RPMI8226 (cell line): Measurements from ENCODE around the gene AMZ2.
"Not testable (repeated sequence)": the region's sequence is repeated elsewhere in the genome, so short reads cannot be mapped to it uniquely, and the experiment has no call there.

ENCODE experiments used
- DNase-seq: peaks from one replicate; pipeline ENCODE4 v3.0.0-alpha.2; 2015

AMZ2 gene, protein sequence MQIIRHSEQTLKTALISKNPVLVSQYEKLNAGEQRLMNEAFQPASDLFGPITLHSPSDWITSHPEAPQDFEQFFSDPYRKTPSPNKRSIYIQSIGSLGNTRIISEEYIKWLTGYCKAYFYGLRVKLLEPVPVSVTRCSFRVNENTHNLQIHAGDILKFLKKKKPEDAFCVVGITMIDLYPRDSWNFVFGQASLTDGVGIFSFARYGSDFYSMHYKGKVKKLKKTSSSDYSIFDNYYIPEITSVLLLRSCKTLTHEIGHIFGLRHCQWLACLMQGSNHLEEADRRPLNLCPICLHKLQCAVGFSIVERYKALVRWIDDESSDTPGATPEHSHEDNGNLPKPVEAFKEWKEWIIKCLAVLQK

DNA sequence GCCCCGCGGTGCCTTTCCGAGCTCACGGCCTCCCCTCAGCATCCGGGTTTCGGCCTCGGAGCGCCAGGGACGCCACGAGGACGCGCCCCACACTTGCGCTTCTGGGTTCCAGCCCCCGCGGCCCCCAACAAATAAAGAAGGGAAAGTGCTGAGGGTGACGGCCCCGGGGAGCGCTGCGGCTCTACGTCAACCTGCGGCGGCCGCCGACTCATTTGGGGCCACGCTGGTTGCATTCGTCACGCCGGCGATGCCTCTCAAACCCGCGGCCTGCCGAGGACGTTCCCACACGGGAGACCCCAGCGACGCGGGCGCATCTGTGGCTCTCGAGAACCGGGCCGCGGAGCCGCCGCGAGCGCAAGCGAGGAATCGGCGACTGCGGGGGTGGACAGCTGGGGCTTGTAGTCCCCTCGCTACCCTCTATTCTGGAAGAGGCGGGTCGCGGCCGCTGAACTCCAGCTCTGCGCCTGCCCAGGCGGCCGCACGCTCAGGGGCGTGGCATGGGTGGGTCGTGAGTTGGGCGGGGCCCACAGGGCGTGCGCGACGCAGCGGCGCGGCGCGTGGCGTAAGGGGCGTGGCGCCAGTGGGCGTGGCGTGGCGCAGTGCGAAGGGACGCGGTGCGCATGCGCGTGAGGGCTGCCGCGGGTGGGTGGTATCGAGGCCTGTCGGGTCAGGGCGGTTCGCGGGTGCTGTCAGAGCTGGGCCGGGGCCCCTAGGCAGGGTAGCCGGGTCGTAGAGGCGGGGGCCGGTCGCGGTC lies at the start of gene AMZ2:
Gene AMZ2, plus strand, starts transcription at position 599 of the 754 bp plus-strand sequence. CDS start 2,145 bp downstream, outside the sequence.
- DNase-seq = peak; percentile 96

DNA sequence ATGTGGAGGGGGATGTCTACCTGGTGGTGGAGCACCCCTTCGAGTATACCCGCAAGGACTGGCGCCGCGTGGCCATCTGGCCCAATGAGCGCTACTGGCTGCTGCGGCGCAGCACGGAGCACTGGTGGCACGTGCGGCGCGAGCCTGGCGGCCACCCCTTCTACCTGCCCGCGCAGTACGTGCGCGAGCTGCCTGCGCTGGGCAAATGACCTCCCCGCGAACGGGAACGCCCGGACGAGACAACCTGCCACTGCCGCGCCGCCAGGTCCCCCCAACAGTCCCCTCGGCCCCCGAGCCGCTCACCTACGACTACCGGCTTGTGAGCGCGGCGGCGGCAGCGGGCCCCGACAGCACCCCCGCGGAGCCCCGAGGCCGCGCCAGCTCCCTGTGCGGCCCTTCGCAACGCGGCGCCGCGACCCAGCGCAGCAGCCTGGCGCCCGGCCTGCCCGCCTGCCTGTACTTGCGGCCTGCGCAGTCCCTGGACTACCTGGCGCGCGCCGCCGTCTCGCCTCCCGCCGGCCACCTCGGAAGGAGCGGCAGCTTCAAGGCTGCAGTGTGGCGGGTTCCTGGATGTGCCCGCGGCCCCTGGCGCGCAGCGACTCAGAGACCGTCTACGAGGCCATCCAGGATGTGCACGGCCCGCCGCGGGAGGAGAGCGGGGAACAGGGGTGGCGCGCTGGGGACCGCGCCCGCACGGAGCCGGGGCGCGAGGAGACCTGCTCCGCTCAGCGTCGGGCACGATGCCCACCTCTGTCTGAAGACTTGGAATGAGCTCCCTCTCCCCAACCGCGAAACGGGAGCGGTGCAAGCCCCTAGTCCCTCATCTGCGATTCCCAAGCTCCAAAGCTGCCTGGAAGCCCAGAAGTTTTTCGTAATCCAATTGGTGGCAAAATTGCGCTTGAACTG lies 48.7 kb upstream of the AMZ2 start:
- DNase-seq = no peak

DNA sequence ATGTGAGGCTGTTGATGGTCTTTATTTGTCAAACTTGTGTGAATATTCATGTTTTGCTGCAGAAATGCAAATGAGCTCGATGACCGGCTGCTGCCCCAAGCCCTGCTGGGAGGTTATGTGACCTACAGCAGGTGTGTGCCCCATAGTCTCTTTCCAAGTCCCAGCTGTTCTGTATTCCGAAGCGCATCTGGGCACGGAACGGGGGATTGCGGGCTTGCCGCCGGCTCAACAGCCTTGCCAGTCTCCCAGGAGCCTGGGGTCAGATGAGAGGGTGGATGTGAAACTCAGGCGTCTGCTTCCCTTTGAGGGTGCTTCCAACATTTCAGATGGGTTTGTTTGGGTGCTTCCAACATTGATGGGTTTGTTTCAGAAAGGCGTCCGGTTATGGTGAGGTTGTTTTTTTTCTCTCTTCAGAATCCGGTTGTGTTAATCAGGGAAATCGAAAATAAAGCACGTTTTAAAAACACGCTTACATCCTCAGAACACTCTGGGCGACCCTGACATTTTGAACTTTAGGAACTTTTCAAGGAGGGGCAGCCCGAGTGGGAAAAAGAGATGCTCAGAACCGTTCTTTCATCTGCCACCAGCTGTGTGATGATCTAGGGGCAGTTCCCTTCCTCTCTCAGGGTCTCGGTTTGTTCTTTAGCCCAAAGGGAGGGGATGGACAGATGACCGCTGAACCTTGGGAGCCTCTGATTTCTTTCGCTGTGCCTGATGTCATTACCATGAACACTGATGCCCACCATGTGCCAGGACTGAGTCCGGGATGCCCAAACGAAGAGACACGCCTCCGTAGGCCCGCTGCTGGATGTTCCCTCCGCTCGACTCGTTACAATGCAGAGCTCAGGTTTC lies 47.8 kb upstream of the AMZ2 start:
- DNase-seq = peak; percentile 46

DNA sequence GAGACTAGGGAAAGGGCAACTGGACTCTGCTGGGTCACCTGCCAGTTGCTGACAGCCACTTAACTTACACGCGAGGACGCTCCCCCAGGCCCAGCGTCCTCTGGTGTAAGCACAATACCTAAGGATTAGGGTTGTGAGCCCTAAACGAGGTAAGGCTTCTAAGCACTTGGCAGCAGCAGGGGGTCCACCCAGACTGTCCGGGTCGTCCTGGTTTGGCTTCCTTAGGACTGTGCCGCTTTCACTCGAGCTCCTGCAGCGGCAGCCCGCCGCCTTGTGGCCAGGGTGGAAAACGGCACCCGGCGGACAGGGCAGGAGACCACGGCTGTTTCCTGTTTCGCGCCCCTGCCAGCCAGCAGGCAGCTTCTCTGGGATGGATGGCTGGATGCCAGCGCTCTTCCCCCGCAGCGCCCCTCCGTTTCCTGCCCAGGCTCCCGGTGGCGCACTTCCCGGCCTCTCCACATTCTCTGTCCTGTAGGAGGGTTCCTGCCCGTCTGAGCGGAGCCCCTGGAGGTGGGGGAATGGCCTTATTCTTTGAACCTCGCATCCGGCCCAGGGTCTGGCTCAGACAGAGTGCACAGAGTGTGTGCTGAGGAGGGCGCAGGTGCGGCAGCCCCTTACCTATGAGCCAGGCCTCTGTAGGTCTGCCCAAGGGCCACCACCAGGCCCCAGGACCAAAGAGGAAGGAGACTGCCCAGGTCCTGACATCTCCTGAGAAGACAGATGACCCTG lies 47.0 kb upstream of the AMZ2 start:
- peak; percentile 74 for DNase-seq

DNA sequence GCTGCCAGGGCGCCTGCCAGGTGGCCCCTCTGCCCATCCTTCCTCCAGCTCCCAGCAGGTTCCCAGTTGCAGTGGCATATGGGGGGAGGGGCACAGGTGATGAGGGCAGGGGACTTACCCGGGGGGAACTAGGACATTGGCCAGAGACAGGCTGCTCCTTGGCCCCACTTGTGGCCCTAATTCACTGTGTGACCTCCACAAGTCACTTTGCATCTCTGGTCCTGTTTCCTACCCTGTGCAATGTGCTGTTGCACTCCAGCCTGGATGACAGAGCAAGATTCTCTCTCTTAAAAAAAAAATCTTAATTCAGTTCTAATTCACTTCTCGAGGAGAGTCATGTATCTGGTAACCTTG lies 46.4 kb upstream of the AMZ2 start:
- not testable (repeated sequence) for DNase-seq

DNA sequence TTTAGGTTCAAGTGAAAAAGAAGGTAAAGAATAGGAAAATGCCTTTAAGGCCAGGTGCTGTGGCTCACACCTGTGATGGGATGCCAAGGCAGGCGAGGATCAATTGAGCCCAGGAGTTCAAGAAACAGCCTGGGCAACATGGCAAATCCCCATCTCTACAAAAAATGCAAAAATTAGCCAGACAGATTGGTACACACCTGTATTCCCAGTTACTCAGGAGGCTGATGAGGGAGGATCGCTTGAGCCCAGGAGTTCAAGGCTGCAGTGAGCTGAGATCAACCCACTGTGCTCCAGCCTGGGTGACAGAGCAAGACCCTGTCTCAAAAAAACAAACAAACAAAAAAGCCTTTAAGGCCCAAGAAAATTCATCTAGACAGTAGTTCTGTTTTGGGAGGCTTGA lies 45.5 kb upstream of the AMZ2 start:
- DNase-seq = not testable (repeated sequence)

DNA sequence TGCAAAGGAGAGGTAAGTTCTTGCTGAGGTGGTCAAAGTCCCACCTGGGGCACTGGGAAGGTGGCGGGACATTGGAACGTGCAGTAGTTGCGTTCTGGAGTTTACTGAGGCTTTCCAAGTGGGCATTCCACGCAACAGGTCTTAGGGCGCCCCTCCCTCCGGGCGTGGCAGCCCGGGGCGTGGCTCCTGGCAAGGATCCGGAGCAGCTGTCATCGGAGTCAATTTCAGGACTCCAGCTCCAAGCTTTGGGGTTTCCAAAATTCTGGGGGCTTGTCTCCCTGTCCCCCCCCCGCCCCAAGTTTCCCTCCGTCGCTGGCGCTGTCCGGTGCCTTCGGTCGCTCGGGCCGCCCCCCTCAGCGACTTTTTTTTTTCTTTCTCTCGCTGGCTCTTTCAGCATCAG lies 43.1 kb upstream of the AMZ2 start:
- no peak for DNase-seq

DNA sequence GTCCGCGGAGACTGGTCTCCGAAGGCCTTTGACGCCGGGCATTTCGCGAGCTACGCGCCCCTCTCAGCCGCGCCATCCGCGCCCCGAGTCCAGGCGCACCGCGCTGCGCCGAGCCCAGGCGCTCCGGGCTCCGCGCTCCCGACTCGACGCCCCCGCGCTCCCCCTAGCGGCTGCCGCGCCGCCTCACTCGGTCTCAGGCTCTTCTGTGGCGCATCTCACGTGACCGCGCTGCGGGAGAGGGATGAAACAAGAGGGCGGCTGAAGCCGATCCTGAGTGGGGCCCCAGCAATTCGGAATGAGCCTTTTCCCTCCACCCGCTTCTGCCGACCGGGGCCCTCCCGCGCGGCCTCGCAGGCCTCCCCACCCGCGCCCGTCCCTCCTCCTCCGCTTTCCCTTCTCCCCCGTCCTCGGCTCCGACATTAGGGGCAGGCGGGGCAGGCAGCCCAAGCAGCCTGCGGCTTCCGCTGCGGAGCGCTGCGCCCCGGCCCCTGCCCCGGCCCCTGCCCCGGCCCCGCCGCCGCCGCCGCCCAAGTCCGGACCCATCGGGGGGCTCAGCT lies 42.5 kb upstream of the AMZ2 start:
- DNase-seq = peak; percentile 94

DNA sequence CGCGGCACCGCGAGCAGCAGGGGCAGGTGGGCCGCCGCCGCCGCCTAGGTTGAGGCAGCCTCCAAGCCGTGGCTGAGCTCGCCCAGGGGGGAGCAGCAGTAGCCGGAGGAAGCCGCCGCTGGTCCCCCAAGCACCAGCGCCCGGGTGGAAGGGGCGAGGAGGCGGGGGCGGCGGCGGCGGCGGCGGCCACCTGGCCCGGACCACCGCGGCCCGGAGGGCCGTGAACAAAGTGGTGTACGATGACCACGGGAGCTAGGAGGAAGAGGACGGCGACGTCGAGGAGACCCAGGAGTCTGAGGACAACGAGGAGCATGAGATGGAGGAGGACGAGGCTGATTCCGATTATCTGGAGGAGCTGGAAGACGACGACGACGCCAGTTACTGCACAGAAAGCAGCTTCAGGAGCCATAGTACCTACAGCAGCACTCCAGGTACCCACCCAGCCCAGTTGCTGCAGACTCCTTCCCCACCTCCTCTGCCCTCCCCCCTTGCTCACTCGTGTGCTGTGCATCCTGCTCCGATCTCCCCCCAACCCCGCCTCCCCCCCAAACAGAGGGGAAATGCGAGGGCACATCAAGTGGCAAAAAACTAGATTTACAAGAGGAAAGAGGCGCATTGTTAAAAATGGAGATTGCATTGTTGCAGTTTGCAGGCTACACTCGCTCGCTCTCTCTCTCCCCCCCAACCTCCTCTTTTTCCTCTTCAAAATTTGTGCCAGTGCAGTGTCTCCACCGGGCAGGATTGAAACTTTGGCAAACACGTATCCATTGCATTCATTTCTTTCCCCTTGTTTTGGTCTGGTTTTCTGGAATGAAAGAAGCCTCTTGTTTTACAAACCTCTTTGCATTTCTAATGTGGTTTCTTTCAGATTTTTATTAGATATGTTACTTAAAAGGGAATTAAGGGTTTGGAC lies 41.8 kb upstream of the AMZ2 start:
- peak; percentile 44 for DNase-seq

DNA sequence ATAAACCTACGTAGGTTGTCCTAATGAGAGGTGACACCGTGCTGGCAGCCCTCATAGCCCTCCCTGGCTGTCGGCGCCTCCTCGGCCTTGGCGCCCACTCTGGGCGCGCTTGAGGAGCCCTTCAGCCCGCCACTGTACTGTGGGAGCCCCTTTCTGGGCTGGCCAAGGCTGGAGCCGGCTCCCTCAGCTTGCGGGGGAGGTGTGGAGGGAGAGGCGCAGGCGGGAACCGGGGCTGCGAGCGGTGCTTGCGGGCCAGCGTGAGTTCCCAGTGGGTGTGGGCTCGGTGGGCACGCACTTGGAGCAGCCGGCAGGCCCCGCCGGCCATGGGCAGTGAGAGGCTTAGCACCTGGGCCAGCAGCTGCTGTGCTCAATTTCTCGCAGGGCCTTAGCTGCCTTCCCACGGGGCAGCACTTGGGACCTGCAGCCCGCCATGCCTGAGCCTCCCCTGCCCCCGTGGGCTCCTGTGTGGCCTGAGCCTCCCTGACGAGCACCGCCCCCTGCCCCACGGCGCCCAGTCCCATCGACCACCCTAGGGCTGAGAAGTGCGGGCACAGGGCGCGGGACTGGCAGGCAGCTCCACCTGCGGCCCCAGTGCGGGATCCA lies 40.1 kb upstream of the AMZ2 start:
- DNase-seq = no peak

DNA sequence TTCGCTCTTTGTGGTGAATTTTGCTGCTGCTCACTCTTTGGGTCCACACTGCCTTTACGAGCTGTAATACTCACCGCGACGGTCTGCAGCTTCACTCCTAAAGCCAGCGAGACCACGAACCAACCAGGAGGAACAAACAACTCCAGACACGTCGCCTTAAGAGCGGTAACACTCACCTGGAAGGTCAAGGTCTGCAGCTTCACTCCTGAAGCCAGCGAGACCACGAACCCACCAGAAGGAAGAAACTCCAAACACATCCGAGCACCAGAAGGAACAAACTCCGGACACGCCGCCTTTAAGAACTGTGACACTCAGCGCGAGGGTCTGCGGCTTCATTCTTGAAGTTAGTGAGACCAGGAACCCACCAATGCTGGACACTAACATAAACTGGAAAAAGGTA lies 39.2 kb upstream of the AMZ2 start:
- not testable (repeated sequence) for DNase-seq

DNA sequence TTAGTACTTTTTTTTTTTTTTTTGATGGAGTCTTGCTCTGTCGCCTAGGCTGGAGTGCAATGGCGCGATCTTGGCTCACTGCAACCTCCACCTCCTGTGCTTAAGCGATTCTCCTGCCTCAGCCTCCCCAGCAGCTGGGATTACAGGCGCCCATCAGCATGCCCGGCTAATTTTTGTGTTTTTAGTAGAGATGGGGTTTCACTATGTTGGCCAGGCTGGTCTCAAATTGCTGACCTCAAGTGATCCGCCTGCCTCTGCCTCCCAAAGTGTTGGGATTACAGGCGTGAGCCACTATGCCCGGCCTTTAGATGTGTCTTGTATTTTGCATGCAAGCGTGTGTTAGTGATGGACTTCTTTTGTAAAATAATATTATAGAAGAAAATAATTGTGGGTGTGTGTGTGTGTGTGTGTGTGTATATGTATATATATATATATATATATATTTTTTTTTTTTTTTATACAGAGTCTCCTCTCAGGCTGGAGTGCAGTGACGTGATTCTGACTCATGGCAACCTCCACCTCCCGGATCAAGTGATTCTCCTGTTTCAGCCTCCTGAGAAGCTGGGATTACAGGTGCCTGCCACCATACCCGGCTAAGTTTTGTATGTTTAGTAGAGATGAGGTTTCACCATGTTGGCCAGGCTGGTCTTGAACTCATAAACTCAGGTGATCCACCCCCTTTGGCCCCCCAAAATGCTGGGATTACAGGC lies 38.5 kb upstream of the AMZ2 start:
- not testable (repeated sequence) for DNase-seq

DNA sequence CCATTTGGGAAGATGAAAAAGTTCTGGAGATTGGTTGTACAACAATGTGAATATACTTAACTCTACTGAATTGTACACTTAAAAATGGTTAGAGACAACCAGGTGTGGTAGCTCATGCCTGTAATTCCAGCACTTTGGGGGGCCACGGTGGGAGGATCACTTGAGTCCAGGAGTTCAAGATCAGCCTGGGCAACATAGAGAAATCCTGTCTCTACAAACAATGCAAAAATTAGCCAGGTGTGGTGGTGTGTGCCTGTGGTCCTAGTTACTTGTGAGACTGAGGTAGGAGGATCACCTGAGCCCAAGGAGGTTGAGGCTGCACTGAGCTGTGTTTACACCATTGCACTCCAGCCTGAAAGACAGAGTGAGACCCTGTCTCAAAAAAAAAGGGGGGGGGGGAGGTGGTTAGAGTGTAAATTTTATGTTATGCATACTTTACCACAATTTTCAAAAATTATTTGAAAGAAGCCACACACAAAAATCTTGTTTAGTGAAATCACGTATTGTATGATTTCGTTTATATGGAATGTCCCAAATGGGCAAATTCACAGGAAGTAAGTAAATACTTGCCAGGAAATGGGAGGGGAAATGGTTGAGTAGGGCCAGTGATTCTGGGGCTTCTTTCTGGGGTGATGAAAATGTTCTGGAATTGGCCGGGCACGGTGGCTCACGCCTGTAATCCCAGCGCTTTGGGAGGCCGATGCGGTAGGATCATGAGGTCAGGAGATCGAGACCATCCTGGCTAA lies 37.1 kb upstream of the AMZ2 start:
- no peak for DNase-seq

DNA sequence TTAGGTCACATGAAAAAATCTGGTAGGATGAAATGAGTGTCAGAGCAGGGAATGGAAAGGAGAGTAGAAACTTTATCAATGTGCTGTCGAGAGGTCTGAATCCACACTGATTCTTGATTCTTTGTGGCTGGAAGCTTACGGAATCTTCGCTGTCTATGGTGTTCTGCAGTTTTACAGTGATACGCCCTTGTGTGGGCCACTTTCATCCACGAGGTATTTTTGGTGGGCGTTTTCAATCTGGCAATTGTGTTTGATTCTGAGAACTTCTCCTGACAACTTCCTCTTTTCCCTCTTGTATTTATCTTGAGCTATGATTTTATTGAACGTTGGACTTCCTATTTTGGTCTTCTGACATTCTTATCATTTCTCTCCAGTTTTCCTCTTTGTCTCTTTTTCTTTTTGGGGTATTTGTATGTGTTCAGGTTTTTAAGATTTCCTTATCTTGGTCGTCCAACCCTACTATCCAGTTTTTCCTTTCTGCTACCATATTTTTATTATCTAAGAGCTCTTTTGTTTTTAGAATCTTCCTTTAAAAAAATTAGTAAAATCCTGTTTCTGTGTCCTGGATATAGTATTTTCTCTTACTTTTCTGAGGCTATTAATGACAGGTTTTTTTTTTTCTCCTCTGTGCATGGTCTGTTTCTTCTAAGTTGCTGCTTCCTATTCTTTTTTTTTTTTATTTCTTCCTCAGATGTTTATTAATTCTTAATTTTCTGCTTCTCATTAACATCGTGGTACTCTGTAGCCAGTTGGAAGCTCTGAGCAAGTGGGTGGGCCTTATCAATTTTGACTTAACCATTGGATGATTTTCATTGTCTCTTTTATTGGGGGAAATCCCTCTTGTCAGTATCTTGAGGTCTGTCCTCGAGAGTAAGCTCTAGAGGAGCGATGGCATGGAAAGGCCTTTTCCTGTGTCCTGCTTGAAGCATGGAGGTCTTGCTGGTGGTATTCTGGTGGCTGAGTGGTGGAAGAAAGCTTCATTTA lies 34.1 kb upstream of the AMZ2 start:
- DNase-seq = not testable (repeated sequence)

DNA sequence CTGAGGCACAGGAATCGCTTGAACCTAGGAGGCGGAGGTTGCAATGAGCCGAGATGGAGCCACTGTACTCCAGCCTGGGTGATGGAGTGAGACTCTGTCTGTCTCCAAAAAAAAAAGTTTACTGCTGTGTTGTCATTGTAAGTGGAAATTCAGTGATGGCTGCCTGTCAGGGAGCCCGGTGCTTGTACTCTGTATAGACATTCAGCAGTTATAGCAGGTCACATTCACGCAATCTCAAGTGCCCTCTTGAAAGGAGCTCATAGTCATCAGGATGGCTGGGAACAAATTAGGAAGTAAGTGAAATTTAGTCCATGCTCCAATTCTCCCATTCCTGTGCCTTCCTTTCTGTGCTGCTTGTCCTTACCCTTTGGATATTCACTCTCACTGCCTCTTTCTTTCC lies 32.4 kb upstream of the AMZ2 start:
- DNase-seq = not testable (repeated sequence)

DNA sequence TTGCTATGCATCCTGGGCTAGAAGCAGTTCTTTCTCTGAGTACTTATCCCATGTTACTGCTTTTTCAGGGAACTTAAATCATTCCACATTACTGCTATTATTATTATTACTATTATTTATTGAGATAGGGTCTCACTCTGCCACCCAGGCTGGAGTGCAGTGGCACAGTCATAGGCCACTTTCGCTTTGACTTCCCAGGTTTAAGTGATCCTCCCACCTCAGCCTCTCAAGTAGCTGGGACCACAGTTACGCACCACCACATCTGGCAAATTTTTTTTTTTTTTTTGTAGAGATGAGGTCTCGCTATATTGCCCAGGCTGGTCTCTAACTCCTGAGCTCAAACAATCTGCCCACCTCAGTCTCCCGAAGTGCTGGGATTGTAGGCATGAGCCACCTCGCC lies 28.4 kb upstream of the AMZ2 start:
- DNase-seq = not testable (repeated sequence)

DNA sequence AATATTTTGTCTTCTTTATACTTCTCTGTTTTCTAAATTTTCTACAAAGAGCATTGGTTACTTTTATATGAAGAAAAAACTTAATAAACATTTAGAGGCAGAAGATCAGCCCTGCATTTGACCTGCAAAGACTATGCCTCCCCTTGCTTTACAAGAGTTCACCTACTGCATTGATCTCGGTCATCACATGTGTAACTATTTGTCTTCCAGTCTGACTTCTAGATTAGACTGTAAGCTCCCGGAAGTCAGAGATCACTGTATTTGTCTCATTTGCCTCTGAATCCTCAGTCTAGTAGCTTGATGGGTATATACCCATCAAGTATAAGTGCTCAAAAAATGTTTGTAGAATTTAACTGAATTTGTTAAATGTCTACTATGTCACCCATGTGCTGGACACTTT lies 27.7 kb upstream of the AMZ2 start:
- DNase-seq = not testable (repeated sequence)
